Endothelial cell of umbilical vein (primary cell): ENCODE measurements around the gene MLLT6. TPM values are rescaled to one million over a fixed set of nuclear protein-coding genes. Genes with fewer than 3 reads are reported as not detected.

Source experiments
- BruUV-seq: library from RNA; stranded (reverse); fragments of 400-500 nt; replicated peaks from 2 replicates; lab custom pipeline; 2021; lab: Mats Ljungman, UMichigan
- CTCF ChIA-PET: fragments of 300-600, 350-600 bp; sonication (Branson Sonifier 250); formaldehyde crosslinking; loops from one replicate; lab custom pipeline; 2021; ENCODE audit warnings: antibody characterized with exemption, inconsistent platforms; lab: Charles Lee
- POLR2A ChIA-PET: fragments of 300-600, 350-600 bp; sonication (Branson Sonifier 250); formaldehyde crosslinking; loops from one replicate; lab custom pipeline; 2021; ENCODE audit warnings: antibody characterized with exemption, inconsistent platforms; lab: Charles Lee
- DNase-seq: peaks from one replicate; pipeline ENCODE4 v3.0.0-alpha.2; 2011; ENCODE audit warnings: low read depth, low spot score
- FAIRE-seq: peaks from 2 replicates; lab custom pipeline; 2011; peaks lifted over from hg19 to GRCh38; lab: Jason Lieb, UNC
- H2AFZ ChIP-seq: 2 replicates; pipeline ENCODE4 v1.6.0; 2012; ENCODE audit warnings: low read depth, low read length, control low read depth, inconsistent platforms
- H3K27ac ChIP-seq: 2 replicates; pipeline ENCODE4 v1.5.1; 2011; ENCODE audit warnings: low read depth, mild to moderate bottlenecking, control low read depth, low read length, moderate library complexity; ENCODE audit not compliant: insufficient read depth
- H3K27me3 ChIP-seq, 2 experiments: 2 replicates each; pipeline versions ENCODE4 v1.6.0 to v1.6.1; 2011; ENCODE audit warnings: low read length in 2 of 2, mixed read lengths in 1 of 2; ENCODE audit not compliant: control insufficient read depth in 2 of 2, insufficient read depth in 2 of 2
- H3K36me3 ChIP-seq, 2 experiments: 2 replicates in 1 of 2; 3 replicates in 1 of 2; pipeline ENCODE4 v1.5.1; 2011; ENCODE audit warnings: low read length in 2 of 2, mild to moderate bottlenecking in 1 of 2, moderate library complexity in 1 of 2; ENCODE audit not compliant: control insufficient read depth in 2 of 2, insufficient read depth in 2 of 2; ENCODE audit errors: extremely low read depth in 1 of 2
- H3K4me1 ChIP-seq: 3 replicates; pipeline ENCODE4 v1.5.1; 2011; ENCODE audit warnings: mild to moderate bottlenecking, low read length; ENCODE audit not compliant: control insufficient read depth, insufficient read depth; ENCODE audit errors: extremely low read depth
- H3K4me2 ChIP-seq: 2 replicates; pipeline ENCODE4 v1.6.1; 2011; ENCODE audit warnings: low read length, control low read depth, mixed read lengths; ENCODE audit not compliant: insufficient read depth
- H3K4me3 ChIP-seq, 3 experiments: fragments of 200-600 bp in 1 of 3; sonication (generic), shearing (Covaris generic) in 1 of 3; replicated peaks in 1 of 3; 2 replicates each; pipeline ENCODE4 v1.5.1; 2011 to 2016; ENCODE audit warnings: control low read depth in 3 of 3, low read length in 3 of 3, mild to moderate bottlenecking in 2 of 3, inconsistent platforms in 1 of 3, low read depth in 1 of 3, moderate library complexity in 1 of 3; ENCODE audit not compliant: insufficient read depth in 1 of 3
- H3K79me2 ChIP-seq: 2 replicates; pipeline ENCODE4 v1.6.0; 2012; ENCODE audit warnings: low read length, inconsistent platforms; ENCODE audit not compliant: control insufficient read depth, insufficient read depth
- H3K9ac ChIP-seq: replicated peaks from 2 replicates; pipeline ENCODE3; 2011; ENCODE audit warnings: low read length, control low read depth; ENCODE audit not compliant: insufficient read depth; ENCODE audit errors: extremely low read depth
- H3K9me1 ChIP-seq: replicated peaks from 3 replicates; pipeline ENCODE4 v1.6.0; 2011; ENCODE audit warnings: mild to moderate bottlenecking, low read length; ENCODE audit not compliant: control insufficient read depth, insufficient read depth; ENCODE audit errors: extremely low read depth
- H3K9me3 ChIP-seq: replicated peaks from 2 replicates; pipeline ENCODE4 v1.5.1; 2012; ENCODE audit warnings: low read length, inconsistent platforms; ENCODE audit not compliant: control insufficient read depth, insufficient read depth
- H4K20me1 ChIP-seq: replicated peaks from 2 replicates; pipeline ENCODE3; 2011; ENCODE audit warnings: mild to moderate bottlenecking, low read length; ENCODE audit not compliant: control insufficient read depth, insufficient read depth; ENCODE audit errors: extremely low read depth
- EZH2 ChIP-seq: IDR thresholded peaks from 2 replicates; pipeline ENCODE4 v1.6.1; 2012; ENCODE audit warnings: borderline replicate concordance, low read depth, mild to moderate bottlenecking, moderate library complexity, low read length, inconsistent platforms; ENCODE audit not compliant: severe bottlenecking
- GATA2 ChIP-seq: IDR thresholded peaks from 2 replicates; pipeline ENCODE4 v1.7.0; 2011; ENCODE audit warnings: low read depth, mild to moderate bottlenecking, moderate library complexity, mixed read lengths, low read length; ENCODE audit not compliant: insufficient read length, insufficient read depth
- MYC ChIP-seq: IDR thresholded peaks from one replicate; pipeline ENCODE4 v1.6.1; 2011; ENCODE audit warnings: mild to moderate bottlenecking, low read depth, low read length
- POLR2AphosphoS5 ChIP-seq: IDR thresholded peaks from 2 replicates; pipeline ENCODE4 v1.6.1; 2012; ENCODE audit warnings: low read depth, mild to moderate bottlenecking, control low read depth, low read length, moderate library complexity; ENCODE audit not compliant: insufficient read depth
- dilution Hi-C: fragments of 300-500 bp; cut with MboI; formaldehyde crosslinking; loops from one replicate; pipeline ENCODE4 v1.15.0; 2019; ENCODE audit warnings: low sequenced_read_pairs; ENCODE audit not compliant: extremely low pct_ligation_motif_present
- intact Hi-C: fragments of 100-400 bp; cut with micrococcal nuclease; formaldehyde crosslinking; loops from one replicate; pipeline ENCODE4 v1.10.0; 2022
- polyA plus RNA-seq, 4 experiments: library from polyadenylated mRNA; depleted of rRNA in 3 of 4; stranded (reverse) in 3 of 4; unstranded in 1 of 4; fragments of >200 nt; gene quantifications; 2 replicates each; pipeline versions ENCODE4 v1.2.1 to v1.2.3, GENCODE V29; 2011 to 2012; ENCODE audit warnings: missing spikeins in 1 of 4
- total RNA-seq: library from RNA; stranded (reverse); gene quantifications from 2 replicates; pipeline ENCODE4 v1.2.3, GENCODE V29; 2021
- TF ChIP-seq, protein P1 (sequence below), 2 donors: IDR thresholded peaks; 1 replicate in 1 of 2; 2 replicates in 1 of 2; pipeline ENCODE4 v1.5.1; 2011; ENCODE audit warnings: low read length in 2 of 2, mild to moderate bottlenecking in 2 of 2, moderate library complexity in 2 of 2, control low read depth in 1 of 2, inconsistent platforms in 1 of 2, low read depth in 1 of 2; ENCODE audit not compliant: insufficient read depth in 1 of 2; ENCODE audit errors: extremely low read depth in 1 of 2

The MLLT6 gene
- total and polyA plus RNA-seq, 2 donors (not counting 3 experiments of a cell fraction or from before 2014, with no cell fraction given), result 32.1 to 85.4 TPM

GRCh38 chr17:38663964-38664644 lies 41.0 kb upstream of the MLLT6 start:
- ChIA-PET CTCF (interaction anchor here (0.8 to 8.4 kb wide), 22 partner anchors 8 to 315 kb away, joined by 3 to 321 read pairs (median 7); partner anchors contain the start of gene SRCIN1), POLR2A (no interaction called here)
- Histone ChIP-seq H3K79me2 (no peaks in the 10 kb centered on the region), H3K9ac (no peak overlapping the region), H4K20me1 (no peaks in the 10 kb centered on the region), H3K9me3 (no peaks in the 10 kb centered on the region), H3K9me1 (no peaks in the 10 kb centered on the region), H3K4me1 (no peaks in the 10 kb centered on the region), H3K4me2 (no peak overlapping the region), H3K27ac (no peak overlapping the region), H3K27me3 (peaks cover 11 to 12% of the 10 kb centered on the region in 2 experiments), H3K4me3 (no peak overlapping the region), H3K36me3 (no peaks in the 10 kb centered on the region), H2AFZ (no peak overlapping the region)
- no peak for FAIRE-seq
- dilution Hi-C loops, result no loop called here
- BruUV-seq, result no TSS peak
- intact Hi-C loops, result no loop called here
- TF ChIP-seq MYC, result no peak
- no peak for TF ChIP-seq POLR2AphosphoS5
- TF ChIP-seq GATA2, result no peak
- TF ChIP-seq EZH2, result no peak
- no peak for DNase-seq

- no peak for FAIRE-seq
- Histone ChIP-seq H3K4me1 (no peaks in the 10 kb centered on the region), H3K9me3 (no peaks in the 10 kb centered on the region), H3K4me3 (no peak overlapping the region), H3K27ac (no peak overlapping the region), H3K36me3 (no peaks in the 10 kb centered on the region), H4K20me1 (no peaks in the 10 kb centered on the region), H3K4me2 (no peak overlapping the region), H3K9ac (no peak overlapping the region), H2AFZ (no peak overlapping the region), H3K79me2 (no peaks in the 10 kb centered on the region), H3K27me3 (peaks cover 38% of the 10 kb centered on the region in 2 experiments), H3K9me1 (no peaks in the 10 kb centered on the region)
- no peak for TF ChIP-seq MYC
- TF ChIP-seq, protein P1, sequence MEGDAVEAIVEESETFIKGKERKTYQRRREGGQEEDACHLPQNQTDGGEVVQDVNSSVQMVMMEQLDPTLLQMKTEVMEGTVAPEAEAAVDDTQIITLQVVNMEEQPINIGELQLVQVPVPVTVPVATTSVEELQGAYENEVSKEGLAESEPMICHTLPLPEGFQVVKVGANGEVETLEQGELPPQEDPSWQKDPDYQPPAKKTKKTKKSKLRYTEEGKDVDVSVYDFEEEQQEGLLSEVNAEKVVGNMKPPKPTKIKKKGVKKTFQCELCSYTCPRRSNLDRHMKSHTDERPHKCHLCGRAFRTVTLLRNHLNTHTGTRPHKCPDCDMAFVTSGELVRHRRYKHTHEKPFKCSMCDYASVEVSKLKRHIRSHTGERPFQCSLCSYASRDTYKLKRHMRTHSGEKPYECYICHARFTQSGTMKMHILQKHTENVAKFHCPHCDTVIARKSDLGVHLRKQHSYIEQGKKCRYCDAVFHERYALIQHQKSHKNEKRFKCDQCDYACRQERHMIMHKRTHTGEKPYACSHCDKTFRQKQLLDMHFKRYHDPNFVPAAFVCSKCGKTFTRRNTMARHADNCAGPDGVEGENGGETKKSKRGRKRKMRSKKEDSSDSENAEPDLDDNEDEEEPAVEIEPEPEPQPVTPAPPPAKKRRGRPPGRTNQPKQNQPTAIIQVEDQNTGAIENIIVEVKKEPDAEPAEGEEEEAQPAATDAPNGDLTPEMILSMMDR (IDR thresholded peaks at IDR 0.05; ENCODE audit: extremely low read depth in 1 of 2, insufficient read depth in 1 of 2, low read depth in 1 of 2, low read length in 2 of 2), result peak; percentile 98 to 99
- no TSS peak for BruUV-seq
- dilution Hi-C loops (no loop called here), intact Hi-C loops (loop anchor here (1.0 to 5.0 kb wide), 5 partner anchors 60 to 244 kb away; partner anchors contain the start of gene SRCIN1)
- ChIA-PET POLR2A (interaction anchor here (0.7 kb wide), 1 partner anchor 109 kb away, joined by 3 read pairs; no protein-coding TSS in a partner anchor), CTCF (interaction anchor here (0.6 to 8.4 kb wide), 38 partner anchors 9 to 577 kb away, joined by 3 to 321 read pairs (median 4); partner anchors contain the start of gene CISD3)
- DNase-seq, result peak; percentile 72
Observed at GRCh38 chr17:38667099-38667786, 37.8 kb upstream of the MLLT6 start.
